Islet of Langerhans (tissue), 1 donor: ENCODE data around the gene UBE2Q1.
"Not testable (repeated sequence)": the region's sequence is repeated elsewhere in the genome, so short reads cannot be mapped to it uniquely, and the experiment has no call there.

Experiments
- FAIRE-seq: peaks from one replicate; lab custom pipeline; 2011; peaks lifted over from hg19 to GRCh38; lab: Jason Lieb, UNC

The UBE2Q1 gene

DNA sequence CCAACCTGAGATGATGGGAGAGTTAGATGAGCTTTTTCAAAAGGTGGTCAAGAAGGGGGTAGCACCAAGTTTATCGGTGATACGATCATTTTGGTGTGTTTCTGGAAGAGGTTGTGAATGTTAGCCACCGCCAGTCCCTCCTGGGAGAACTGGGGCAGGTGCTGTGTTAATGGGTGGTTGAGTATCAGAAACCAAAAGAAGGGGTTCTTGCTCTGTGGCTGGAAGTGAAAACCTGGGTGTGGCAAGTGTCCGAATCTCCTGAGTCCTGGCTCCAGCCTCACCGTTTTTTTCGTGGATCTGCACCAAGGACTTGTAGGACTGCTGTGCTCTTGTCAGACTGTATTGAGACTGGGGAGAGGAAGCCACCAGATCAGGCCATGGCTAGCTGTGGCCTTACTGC lies 7.8 kb downstream of the UBE2Q1 start:
- no peak for FAIRE-seq

DNA sequence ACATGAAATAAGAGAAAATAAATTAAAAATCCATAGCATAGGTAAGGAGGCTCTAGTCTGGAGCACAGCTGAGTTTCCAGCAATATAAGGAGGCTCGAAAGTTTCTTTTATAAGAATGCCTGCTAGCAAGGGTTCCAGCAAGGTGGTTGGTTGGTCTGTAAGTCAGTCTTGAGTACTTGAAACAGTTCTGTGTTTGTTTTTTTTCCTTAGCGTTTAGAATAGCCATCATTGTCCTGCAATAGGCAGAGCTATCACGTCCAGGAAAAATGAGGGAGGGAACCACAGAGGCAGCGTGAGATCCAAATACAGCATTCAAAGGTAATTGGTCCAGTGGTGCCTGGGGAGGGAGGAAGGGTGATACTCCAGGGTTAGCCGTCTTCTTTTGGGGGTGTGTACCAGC lies 8.4 kb downstream of the UBE2Q1 start:
- FAIRE-seq = no peak

DNA sequence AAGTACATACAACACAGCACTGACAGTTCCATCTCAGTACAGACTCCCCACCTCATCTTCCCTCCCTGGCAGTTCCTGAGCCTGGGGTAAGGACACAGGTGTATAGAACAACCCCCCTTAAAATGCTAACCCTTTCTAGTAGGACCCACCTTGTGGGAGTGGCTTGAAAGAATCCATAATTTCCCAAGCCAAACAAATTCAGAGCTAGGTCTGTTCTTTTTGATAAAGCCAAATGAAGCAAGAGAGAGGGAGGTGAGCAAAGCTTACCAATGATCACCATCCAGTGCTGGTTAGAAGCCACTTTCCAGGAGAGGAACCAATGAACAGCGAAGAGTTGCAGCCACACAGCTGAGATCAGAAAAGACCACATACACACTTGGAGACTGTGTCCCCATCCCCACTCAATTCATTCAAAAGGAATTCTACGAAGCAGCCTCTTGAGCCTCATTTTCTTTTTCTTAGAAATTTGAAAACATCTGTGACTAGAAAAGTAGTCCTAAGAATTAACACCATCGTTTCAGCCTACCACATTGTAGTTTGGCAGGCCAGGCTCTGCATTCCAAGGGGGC lies 9.2 kb downstream of the UBE2Q1 start:
- no peak for FAIRE-seq

DNA sequence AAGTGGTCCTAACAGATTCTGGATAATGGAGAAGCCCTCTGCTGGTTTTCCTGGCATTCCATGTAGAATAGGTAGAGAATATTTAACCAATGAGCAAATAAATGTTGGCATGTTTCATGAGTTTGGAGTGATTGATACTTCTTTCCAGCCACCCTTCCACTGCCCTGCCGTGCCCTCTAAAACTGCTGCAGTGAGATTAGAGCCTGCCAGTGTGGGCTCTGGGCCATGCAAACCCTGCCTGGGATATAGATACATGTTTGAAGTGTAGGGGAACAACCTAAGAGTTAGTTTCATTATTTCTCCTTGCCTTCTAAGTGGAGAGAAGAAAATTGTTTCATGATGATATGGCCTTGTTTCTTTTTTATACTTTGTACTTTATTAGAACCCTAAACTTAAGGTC lies 10.4 kb downstream of the UBE2Q1 start:
- FAIRE-seq = no peak

DNA sequence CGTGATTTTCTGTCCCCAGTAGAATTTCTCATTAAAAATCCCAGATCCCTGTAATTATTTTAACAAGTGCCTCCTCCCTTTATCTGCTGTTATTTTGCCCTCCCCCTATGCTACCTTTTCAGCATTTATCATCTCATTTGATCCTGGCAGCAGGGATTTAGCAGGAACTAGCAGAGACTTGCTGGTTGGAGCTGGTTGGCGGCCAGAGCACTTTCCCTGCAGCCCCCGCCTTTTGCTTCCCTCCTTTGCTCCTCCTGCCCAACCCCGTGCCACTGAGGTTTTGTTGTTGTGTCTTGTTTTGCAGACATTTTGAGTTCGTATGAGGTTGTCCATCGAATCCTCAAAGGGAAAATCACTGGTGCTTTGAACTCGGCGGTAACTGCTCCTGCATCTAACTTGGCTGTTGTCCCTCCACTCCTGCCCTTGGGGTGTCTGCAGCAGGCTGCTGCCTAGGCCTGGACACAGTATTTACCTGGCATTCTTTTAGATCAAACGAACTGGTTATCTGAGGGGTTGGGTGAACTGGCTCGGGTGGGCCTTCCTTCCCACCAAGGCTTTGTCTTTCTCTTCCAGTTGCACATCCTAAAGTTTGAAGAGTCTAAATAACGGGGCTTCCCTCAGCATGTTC lies 11.2 kb downstream of the UBE2Q1 start:
- FAIRE-seq = no peak

DNA sequence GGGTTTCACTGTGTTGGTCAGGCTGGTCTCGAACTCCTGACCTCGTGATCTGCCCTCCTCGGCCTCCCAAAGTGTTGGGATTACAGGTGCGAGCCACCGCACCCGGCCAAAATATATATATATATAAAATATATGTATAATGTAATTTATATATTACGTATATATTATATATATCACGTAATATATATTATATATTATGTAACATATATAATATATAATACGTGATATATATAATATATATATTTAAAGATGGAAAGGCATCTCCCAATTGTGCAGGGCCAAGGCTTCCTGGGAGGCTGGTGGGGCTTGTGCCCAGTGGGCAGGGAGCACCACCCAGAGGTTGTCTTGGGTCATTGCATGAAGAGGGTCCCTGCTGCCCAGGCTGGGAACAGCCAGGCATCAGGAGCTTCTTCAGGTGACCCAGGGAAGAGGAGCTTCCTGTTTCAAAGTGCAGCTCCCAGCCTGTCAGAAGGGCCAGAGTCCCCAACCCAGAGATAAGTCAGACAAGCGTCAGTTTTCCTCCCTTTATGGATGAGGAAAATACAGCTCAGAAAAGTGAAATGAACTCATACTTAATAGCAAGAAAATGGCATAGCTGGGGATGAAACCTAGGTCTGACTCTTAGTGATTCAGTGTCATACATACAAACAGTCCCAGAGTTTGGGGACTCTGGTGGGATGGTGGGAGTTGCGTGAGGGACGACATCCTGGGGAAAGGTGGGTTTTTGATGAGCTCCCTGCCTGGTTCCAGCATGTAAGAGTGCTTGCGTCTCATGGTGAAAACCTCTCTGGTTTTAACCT lies 12.0 kb downstream of the UBE2Q1 start:
- FAIRE-seq = no peak

DNA sequence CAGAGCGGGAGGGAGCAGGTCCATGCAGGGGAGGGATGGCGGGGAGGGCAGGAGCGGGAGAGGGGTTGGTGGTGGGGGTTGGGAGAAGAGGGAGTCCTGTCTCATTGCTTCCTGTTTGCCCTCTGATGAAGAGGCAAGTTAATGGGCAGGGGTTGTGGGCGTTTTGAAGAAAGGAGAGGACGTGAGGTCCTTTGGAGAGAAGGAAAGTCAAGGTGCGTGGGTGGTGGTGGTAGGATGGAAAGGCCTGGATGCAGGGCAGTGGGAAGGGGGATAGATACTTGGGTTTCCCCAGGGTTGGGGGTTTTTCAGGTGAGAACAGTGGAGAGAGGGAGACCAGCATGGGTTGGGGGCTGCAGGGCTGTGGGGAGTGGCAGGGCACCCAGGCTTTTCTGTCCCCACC lies 17.2 kb downstream of the UBE2Q1 start:
- FAIRE-seq = no peak

DNA sequence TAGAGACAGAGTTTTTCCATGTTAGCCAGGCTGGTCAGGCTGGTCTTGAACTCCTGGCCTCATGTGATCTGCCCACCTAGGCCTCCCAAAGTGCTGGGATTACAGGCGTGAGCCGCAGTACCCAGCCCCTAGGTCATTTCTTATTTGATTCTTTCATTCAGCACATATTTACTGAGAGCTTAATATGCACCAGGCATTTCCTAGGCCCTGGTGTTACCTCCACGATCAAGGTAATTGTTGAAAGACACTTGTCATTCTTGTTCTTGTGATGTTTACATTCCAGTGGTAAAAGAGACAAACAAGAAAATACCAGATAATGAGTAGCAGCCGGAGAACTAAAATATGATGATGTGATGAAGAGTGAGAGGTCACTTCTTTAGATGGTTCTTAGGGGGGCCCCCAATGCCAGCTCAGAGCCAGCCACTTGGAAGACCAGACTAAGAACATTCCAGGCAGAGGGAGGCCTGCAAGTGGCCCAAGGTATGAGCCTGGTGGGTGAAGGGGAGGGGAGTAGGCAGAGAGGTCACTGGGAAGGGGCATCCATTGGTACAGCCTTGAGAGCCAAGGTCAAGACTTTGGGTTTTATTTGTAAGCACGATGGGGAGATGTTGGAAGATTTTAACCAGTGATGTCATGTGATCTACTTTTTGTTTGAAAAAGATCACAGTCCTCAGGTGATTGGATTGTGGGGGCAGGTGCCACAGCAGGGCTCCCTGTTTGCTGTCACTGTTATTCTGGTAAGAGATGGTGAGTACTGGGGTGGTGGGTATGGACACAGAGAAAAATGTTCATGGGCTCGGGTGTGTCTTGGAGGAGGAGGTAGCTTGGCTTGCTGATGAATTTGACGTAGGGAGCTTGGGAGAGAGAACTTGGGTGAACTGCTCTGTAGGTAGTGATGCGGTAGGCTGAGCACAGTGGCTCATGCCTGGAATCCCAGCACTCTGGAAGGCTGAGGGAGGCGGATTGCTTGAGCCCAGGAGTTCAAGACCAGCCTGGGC lies 18.7 kb downstream of the UBE2Q1 start:
- FAIRE-seq = no peak

DNA sequence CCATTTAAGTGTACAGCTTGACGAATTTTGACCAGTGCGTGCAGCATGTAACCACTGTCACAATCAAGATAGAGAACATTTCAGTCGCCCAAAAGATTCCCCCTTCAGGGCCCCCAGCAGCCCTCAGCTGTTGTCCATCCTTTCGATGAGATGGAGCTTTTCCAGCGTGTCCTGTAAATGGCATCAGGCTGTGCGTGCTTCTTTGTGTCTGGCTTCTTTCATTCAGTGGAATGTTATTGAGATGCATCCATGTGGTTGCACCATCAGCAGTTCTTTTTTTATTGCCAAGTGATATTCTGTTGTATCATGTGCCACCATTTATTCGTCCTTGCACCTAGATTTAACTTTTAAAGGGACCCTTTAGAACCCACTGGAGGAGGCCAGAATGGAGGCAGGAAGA lies 21.9 kb downstream of the UBE2Q1 start:
- FAIRE-seq = no peak

DNA sequence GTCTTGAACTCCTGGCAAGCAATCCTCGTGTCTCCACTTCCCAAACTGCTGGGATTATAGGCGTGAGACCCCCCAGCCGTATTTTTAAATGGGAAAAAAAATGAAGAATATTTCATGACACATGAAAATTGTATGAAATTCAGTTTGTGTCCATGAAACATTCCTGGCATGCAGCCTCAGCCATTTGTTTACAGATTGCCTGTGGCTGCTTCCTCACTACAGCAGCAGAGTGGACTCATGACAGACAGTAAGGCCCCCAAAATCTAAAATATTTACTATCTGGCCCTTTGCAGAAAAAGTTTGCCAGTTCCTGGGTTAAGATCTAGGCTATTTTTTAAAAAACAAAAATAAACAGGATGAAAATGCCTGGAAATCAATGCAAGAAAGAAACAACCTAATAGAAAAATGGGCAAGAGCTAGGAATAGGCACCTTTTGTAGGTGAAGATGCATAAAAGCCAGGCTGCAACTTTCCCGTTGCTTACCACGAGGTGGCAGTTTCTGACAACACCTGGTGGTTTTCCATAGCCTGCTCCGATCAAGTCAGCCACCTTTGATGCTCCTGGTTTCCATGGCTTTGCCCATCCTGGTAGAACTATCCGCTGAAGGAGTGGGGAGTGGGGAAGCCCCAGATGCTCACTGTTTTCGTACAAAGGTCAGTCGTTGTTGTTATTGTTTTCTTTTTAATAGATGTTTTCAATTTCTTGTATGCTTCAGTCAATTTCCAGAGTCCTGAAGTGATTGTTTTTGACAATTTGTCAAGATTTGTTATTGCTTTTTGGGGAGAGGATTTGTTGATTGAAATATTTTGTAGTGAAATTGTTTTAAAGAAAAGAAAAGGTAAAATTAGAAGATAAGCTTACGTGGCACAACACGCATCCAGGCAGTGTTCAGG lies 24.3 kb downstream of the UBE2Q1 start:
- FAIRE-seq = peak; percentile 47

DNA sequence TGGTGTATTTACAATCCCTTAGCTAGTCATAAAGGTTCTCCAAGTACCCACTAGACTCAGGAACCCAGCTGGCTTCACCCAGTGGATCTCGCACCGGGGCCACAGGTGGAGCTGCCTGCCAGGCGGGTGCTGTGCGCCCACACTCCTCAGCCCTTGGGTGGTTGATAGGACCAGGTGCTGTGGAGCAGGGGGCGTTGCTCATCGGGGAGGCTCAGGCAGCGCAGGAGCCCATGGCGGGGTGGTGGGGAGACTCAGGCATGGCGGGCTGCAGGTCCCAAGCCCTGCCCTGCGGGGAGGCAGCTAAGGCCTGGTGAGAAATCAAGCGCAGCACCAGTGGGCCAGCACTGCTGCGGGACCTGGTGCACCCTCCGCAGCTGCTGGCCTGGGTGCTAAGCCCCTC lies 26.5 kb downstream of the UBE2Q1 start:
- not testable (repeated sequence) for FAIRE-seq

DNA sequence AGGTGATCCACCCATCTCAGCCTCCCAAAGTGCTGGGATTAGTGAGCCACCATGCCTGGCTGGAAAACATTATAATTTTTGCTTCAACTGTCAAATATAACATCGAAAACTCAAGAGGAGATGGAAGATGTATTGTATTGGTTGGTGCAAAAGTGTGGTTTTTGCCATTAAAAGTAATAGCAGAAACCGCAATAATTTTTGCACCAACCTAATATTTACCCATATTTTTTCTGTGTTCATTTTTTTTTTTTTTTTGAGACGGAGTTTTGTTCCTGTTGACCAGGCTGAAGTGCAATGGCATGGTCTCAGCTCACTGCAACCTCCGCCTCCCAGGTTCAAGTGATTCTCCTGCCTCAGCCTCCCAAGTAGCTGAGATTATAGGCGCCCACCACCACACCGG lies 29.2 kb downstream of the UBE2Q1 start:
- FAIRE-seq = no peak

DNA sequence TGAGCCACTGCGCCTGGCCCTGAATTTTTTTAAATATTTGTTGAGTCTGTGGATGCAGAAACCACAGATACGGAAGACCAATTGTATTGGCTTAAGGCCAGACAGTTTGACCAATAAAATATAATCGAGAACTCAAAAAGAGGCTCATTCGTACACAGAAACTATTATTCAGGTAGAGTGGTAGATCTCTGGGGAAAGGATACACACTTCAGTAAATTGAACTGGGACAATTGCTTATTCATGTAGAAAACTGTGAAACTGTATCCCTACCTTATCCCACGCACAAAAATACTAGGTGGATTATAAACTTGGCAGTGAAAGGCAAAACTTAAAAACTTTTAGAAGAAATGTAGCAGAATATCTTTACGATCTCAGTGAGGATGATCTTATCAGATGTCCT lies 31.3 kb downstream of the UBE2Q1 start:
- no peak for FAIRE-seq

DNA sequence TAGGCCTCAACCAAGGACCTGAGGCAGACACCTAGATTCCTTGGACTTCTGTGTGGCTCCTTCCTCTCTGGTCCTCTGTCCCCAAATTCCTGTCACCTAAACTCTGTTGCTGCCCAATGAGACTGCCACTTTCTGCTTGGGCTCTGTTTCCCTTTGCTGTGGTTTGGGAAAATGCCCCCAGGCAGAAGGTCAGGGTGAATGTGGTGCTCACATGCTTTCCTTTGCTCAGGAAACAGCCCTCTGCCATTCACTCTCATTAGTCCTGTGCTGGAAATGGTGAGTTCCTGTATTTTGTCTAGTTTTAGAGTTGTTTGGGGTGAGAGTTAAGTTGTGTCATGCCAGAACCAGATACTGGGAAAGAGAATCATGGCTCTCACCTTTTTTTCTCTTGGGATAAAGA lies 33.6 kb downstream of the UBE2Q1 start:
- no peak for FAIRE-seq

DNA sequence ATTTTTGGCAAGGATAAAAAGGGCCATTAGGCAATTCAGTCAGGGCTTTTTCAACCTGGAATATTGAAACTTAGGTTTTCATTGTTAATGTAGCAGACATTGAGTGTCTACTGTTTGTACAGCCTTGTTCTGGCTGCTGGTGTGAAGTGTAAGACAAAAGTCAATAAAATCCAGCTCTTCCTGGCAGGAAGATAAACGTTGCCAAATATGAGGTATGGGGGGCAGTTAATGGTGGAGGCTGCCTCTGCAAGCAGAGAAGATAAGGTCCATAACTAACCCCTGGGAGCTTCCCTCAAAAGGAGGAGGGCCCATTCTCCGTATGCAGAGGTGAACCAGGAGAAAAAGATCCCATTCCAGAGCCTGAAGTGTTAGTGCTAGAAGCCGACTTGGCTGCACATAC lies 36.8 kb downstream of the UBE2Q1 start:
- no peak for FAIRE-seq

DNA sequence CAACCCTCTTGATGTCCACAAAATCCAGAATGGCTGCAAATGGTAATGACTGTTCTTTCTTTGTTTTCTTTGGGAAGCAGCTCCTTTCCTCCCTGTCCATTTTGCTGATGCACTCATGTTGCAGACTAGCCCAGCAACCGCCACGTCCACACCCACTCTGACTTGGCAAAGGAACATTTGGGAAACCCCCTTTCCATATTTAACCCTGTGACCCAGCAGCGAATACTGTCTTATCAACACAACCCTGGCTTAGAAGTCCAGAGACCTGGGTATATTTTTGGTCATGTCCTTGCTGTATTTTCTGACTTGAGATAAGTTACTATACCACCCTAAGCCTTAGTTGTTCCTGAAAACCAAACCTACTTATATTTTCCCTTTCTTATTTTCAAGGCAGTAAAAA lies 38.1 kb downstream of the UBE2Q1 start:
- no peak for FAIRE-seq

DNA sequence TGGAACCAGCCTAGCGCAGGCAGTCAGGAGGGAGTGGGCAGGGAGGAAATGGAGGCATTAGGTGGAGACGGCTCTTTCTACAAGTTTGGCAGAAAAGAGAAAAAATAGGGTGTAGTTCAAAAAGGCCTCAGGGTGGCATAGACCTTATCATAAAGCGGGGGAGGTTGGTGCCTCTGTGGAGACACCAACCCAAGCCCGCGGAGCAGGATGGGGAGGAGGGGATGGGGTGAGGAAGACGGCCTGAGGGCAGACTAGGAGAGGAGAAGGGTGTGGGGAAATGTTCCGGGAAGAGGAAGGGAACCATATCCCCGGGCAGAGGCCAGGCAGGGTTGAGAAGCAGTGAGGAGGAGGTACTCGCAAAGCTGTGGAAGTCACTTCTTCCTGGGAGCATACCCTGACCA lies 38.9 kb downstream of the UBE2Q1 start:
- no peak for FAIRE-seq

DNA sequence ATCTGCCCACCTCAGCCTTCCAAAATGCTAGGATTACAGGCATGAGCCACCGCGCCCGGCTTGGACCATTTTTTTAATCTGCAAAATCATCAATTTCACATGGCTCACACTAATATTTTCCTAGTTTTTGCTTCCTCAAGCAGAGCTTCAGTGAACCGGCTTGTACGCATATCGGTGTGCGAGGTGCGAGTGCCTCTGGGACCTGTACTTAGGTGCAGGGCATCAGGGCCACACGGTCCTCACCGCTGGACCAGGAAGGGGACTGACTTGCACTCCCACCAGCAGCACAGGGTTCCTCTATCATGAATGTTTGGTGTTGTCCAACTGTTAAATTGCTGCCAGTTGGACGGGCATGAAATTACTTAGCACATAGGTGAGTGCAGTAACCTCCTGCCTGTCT lies 40.8 kb downstream of the UBE2Q1 start:
- FAIRE-seq = no peak

DNA sequence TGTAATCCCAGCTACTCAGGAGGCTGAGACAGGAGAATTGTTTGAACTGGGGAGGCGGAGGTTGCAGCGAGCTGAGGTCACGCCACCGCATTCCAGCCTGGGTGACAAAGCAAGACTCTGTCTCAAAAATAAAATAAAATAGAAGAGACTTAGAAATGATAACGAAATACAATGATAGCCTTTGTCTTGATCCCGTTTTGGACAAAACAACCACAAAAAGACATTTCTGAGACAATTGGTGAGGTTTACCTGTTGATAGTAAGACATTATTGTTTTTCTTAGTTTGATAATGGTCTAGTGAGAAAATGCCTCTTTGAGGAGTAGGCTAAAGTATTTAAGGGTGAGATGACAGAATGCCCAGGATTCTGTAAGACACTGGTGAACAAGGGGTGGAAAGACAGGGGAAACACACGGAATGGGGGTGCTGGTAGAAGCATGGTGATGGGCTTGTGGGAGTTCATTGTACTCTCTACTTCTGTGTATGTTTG lies 44.4 kb downstream of the UBE2Q1 start:
- no peak for FAIRE-seq

DNA sequence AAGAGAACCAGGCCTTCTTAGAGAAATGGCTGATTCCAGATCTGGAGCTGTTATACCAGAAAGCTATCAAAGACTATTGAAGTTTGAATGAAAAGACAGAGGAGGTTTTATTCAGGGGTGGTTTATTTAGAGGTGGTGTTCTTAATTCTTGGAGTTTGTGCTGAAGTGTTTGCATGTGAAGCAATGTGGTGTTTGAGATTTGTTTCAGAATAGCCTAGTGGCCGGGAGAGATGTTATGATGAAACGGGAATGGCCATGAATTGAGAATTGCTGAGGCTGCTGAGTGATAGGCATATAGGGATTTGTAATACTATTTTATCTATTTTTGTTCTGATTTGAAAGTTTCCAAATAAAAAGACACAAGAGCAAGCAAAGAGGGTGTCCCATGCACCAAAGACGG lies 45.7 kb downstream of the UBE2Q1 start:
- no peak for FAIRE-seq

DNA sequence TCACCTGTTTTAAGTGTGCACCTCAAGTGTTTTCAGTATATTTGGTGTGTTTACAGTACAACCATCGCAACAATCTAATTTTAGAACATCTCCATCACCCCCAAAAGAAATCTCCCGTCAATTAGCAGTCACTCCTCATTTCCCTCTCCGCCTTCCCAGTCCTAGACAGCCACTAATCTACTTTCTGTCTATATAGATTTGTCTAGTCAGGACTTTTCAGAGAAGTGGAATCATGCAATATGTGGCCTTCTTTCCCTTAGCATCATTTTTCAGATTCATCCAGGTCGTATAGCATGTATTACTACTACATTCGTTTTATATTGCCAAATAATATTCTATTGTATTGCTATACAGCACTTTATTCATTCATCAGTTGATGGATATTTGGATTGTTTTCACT lies 54.6 kb downstream of the UBE2Q1 start:
- FAIRE-seq = no peak
